Measurements from ENCODE around the gene AP2A1.

The AP2A1 gene

GRCh38 chr19:49793561-49793840 is 26.7 kb downstream of the AP2A1 start:
- DNase-seq (ENCODE audit: low read depth) = peak; percentile 10

GRCh38 chr19:49795615-49796014 is 28.8 kb downstream of the AP2A1 start:
- no peak for DNase-seq (ENCODE audit: low read depth)

GRCh38 chr19:49798574-49798973 is 31.8 kb downstream of the AP2A1 start:
- no peak for DNase-seq (ENCODE audit: low read depth)

GRCh38 chr19:49799271-49799797 is 32.5 kb downstream of the AP2A1 start:
- DNase-seq (ENCODE audit: low read depth) = no peak

- DNase-seq (ENCODE audit: low read depth) = no peak
These were observed 33.1 kb downstream of the AP2A1 start for GRCh38 chr19:49799798-49800376.

GRCh38 chr19:49800771-49801170 is 34.0 kb downstream of the AP2A1 start:
- DNase-seq (ENCODE audit: low read depth) = no peak

GRCh38 chr19:49801401-49801888 is 34.6 kb downstream of the AP2A1 start:
- DNase-seq (ENCODE audit: low read depth) = no peak

- no peak for DNase-seq (ENCODE audit: low read depth)
These were observed 35.3 kb downstream of the AP2A1 start for GRCh38 chr19:49801966-49802661.

GRCh38 chr19:49802836-49803528 is 36.2 kb downstream of the AP2A1 start:
- DNase-seq (ENCODE audit: low read depth) = no peak

GRCh38 chr19:49803529-49803856 is 36.7 kb downstream of the AP2A1 start:
- no peak for DNase-seq (ENCODE audit: low read depth)

GRCh38 chr19:49805822-49806619 is 39.2 kb downstream of the AP2A1 start:
- DNase-seq (ENCODE audit: low read depth) = no peak

GRCh38 chr19:49806620-49806959 is 39.8 kb downstream of the AP2A1 start:
- no peak for DNase-seq (ENCODE audit: low read depth)

- no peak for DNase-seq (ENCODE audit: low read depth)
These were observed 40.5 kb downstream of the AP2A1 start for GRCh38 chr19:49807058-49807903.

GRCh38 chr19:49807904-49808675 is 41.3 kb downstream of the AP2A1 start:
- no peak for DNase-seq (ENCODE audit: low read depth)

GRCh38 chr19:49808711-49809159 is 41.9 kb downstream of the AP2A1 start:
- peak; percentile 75 for DNase-seq (ENCODE audit: low read depth)

- peak; percentile 21 for DNase-seq (ENCODE audit: low read depth)
These were observed 42.5 kb downstream of the AP2A1 start for GRCh38 chr19:49809160-49809940.

- DNase-seq (ENCODE audit: low read depth) = no peak
These were observed 43.2 kb downstream of the AP2A1 start for GRCh38 chr19:49809941-49810389.

- DNase-seq (ENCODE audit: low read depth) = no peak
These were observed 44.5 kb downstream of the AP2A1 start for GRCh38 chr19:49811328-49811727.

- no peak for DNase-seq (ENCODE audit: low read depth)
These were observed 45.7 kb downstream of the AP2A1 start for GRCh38 chr19:49812452-49812996.
